Stimulated activated CD8-positive, alpha-beta memory T cell treated with anti-CD3 and anti-CD28 coated beads, Interleukin-7, amount 100 ng/mL, for 24 hours (primary cell): ENCODE data around the gene ALK.
"Not testable (repeated sequence)": the region's sequence is repeated elsewhere in the genome, so short reads cannot be mapped to it uniquely, and the experiment has no call there.

Source experiments
- DNase-seq: peaks from one replicate; pipeline ENCODE4 v3.0.0-alpha.2; 2020; ENCODE audit warnings: low read depth

Gene ALK

DNA sequence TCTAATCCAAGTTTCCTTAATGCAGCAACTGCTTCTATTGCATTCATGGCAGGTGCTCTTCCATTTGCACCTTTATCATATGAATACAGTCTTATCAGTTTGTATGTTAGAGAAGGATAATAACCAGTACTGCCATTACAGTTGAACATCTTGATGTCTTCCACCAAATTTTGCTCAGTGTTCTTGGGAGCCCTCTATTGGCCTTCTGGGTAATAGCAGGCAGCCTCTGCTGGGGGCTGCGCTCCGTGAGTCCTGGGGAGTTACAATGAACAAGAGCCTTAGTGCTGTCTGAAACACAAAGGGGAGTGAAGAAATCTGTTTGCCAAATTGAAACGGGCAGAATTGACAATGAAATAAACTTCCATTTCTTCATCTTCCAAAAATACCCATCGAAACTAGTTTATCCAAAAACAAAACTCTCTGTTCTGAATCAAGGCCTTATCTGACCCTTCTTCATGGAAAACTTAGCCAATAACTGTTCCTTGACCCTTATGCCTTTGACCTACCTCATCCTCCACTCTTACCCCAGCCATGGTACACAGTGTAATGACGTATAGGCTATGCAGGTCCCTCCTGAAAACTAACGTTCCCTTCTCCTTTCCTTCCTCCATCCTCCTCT is 79.9 kb downstream of the ALK start:
- no peak for DNase-seq

DNA sequence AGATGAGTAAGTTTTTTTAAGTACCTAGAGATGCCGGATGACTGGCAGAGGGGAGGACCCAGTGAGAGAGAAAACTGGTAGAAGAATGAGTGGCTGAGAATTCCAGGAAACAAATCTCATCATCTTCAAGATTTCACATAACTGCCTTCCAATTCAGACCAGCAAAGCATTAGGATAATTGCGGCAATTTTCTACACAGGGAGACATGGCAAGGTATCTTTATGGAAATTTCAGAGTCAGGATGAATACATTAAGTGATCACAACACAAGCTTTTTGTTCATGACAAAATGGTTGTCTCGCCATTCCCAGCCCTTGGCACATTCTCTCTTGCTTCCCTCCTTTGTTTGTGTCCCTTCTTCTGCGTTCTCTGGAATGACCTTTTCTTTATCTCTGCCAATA is 82.1 kb downstream of the ALK start:
- no peak for DNase-seq

DNA sequence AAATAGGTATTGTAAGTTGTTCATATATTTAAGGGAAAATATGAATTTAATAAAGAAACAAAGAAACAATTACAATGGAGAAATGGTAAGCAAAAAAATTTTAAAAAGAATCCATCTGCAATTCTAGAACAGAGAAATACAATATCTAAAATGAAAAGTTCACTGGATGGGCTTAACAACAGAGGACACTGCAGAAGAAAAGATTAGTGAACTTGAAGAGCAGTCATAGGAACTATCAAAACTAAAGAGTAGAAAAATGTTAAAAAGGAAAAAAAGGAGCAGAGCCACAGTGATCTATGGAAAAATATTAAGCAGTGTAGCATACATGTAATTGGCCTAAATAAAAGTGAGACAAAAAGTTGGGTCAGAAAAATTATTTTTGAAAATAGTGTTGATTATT is 83.5 kb downstream of the ALK start:
- DNase-seq: no peak

DNA sequence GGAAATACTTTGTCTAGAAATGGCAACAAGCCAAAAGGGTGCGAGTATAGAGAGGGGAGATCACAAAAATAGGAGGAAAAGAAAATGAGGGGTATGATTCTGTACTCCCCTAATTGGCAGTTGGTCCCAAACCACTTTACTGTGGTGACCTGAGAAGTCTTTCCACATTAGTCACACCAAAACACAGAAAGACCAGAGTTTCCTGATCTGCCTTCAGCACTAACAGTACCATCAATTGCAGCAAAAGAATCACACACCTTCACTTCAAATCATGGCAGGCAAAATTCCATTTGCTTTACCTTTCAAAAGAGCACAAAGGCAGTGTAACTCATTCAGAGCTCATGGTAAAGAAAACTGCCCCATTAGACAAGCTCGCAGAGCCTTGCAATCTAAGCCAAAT is 86.8 kb downstream of the ALK start:
- DNase-seq: no peak

DNA sequence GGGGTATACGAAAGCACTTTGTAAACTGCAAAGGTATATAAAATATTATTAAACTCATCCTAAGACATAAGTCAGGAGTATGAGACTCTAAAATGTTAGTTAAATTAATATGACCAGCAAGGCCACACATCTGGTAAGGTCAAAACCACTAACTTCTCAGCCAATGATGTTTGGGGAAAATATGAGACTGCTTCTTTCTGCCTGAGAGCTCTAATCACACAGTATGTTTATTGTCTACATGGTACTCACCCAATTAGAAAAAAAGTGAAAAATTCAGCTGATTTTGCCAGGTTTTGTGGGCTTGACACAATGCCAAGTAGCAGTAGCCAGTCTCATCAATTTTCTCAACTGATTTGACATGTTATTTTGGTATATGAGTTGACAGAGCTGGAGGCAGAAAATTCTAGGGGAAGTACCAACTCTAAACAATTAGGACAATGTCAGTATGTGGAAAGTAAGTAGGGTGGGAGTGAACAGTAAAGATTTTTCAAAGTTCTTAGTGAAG is 87.3 kb downstream of the ALK start:
- DNase-seq: no peak

DNA sequence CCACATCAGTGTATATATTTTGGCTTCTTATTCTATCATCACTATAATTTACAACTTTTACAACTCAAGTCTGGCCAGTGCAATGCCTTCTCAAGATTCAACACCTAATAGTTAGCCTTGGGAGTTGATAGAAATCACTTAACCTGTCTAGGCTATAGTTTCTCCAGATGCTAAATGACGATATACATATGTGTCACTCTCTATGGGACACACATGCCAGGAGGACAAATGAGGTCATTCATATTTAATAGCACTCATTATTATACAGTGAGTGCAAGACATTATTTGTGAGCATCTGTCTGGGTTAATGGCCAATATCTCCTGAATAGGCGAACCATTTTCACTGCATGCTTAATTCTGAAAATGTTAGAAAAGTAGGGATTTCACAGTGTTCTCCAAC is 89.8 kb downstream of the ALK start:
- DNase-seq: no peak

DNA sequence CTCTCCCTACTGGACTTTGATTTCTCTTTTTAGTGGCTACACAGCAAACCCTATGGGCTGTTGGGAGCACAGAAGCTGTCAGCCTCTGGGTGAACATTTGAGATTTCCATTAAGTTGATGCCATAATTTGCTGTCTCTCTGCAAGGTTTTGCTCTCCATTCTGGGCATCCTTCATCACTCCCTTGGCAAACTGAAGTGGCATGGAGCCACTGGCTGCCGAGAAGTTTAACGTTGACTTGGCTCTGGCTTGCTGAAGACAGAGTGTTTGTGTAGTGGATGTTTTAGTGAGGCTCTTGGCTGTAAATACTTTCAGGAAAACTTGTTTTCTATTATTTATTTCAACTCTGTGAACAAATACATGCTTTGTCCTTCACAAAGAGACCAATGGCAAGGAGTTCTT is 91.5 kb downstream of the ALK start:
- no peak for DNase-seq

DNA sequence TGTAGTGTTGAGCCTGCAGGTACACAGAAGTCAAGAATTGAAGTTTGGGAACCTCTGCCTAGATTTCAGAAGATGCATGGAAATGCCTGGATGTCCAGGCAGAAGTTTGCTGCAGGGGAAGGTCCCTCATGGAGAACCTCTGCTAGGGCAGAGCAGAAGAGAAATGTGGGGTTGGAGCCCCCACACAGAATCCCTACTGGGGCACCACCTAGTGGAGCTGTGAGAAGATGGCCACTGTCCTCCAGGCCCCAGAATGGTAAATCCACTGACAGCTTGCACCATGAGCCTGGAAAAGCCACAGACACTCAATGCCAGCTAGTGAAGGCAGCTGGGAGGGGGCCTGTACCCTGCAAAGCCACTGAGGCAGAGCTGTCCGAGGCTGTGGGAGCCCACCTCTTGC is 97.2 kb downstream of the ALK start:
- not testable (repeated sequence) for DNase-seq

DNA sequence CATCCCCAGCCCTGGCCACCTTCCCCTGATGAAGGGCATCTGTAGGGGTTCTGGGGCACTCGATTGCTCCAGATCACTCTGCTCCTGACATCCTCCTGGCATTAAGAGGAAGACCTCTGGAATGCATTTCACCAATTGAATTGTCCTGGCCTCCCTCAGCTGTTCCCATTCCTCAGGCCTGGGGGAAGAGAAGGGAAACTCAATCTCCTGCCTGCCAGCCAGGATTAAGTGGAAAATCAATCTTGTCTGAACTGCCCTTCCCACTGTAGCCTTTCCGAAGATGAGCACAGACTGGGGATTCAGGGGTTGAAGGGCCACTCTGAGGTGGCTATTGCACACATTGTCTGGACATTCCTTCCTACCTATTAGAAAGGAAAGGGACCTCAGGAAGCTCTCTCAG is 99.8 kb downstream of the ALK start:
- no peak for DNase-seq

DNA sequence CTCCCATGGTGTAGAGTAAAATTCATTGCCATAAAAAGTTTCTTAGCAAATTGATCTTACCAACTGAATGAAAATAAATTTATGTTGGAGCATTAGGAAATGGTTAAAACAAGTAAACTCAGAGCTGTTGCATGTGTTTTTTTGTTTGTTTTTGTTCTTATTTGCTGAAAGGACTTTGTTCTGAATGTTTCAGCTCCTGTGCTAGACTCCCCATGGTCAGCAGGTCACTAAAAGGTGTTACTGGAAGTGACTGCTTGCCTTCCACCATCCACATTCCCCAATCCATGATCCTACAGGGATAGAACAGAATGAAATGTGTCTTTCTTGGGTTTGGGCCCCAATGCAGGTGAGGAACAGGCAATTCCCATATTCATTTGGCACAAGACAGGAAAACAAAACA is 101.8 kb downstream of the ALK start:
- DNase-seq: no peak

DNA sequence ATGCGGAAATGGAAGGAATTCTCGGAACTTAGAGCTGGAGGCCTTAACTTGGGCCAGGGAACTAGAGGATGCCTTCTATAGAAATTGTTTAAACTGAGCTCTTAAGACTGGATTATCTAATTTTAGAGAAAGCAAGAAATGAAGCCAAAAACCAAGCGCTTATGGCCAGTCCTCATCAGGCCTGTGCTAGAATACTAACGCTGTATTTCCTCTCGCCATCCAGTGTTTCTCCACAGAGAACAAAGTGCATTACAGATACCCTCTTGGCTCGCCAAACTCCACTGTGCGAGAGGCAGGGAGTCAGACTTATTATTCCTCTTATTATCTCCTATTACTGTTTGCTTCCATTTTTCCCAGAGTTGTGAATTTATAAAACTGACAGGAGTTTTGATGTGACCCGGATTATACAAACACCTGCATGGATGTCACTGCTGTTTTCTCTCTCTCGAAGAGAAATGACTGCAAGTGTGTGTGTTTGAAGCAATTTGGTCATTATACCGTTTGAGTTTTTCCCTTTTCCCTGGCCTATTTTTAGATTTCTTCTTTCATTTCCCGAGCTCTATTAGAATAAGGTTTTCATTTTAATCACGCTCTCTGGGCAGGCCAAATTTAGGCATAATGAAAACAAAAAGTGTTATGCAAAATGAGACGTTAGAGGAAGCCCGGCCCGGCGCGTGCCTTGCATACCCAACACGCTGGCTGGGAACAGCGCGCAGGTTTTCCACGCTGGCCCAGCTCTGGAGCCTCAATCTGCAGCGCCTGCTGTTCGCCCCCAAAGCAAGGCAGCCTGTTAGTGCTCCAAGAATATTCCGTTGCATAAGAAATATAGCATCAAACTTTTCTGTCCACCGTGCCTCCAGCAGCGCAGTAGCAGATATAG is 103.3 kb downstream of the ALK start:
- DNase-seq: no peak

DNA sequence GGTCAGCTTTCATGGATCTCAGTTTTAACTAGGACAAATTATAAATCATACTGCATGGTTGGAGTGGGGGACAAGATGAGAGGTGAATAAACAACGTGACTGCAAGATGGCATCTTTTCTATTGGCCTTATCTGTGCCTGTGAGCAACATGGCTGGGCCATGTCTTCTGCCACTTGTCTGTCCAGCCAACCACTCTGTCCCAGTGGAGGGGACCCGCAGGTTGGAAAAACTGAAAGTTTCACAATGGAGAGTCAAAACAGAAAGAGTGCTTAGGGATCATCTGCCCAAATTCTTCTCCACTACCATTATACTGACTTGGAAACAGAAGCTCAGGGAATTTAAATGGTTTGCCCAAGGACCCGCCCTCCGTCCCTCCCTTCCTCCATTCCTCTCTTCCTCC is 104.1 kb downstream of the ALK start:
- DNase-seq: no peak

DNA sequence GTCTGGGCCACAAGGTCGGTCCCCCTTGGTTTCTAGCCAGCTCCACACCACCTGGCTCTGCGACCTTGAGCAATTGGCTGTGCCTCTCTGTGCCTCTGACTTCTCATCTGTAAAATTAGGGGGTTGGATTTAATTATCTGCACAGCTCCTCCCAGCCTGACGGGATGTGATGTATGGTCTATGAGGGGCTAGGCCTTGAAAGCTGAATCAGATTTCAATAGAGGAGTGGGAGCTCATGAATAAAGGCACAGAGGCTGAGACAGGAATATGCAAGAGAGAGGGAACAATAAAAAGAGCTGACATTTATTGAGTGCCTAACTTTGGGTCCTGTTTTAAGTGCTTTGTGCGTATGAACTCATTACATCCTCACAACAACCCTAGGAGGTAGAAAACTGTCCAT is 104.7 kb downstream of the ALK start:
- no peak for DNase-seq

DNA sequence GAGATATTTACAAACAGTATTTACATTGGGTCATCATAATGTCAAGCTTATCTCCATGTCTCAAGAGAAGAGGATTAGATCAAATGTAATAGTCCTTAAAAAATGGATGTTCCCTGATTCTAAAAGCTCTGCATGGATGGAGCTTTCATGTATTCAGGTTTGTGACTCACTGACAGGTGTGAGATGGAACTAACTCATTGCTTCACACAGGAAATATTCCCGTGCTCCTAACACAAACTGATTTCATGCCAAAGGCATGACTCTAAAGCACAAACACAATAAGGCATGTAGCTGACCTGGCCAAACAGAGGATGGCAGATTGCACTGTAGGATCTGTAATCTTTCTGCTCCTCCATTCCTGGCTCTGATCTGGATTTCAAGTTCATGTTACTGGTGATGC is 110.0 kb downstream of the ALK start:
- DNase-seq: no peak

DNA sequence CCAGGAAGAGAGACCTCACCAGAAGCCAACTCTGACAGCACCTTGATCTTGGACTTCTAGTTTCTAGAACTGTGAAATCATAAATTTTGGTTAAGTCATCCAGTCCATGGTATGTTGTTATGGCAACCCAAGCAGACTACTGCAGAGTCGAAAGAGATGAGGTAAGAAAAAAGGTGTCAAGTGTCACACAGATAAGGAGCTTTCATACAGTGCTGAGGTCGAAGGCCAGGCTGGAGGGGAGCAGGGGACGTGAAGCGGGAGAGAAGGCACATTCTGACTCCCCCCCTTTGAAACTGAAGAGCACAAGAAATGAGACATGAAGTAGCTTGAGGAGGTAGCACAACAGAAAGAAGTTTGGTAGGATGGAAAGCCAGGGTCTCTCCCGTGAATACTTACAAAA is 110.4 kb downstream of the ALK start:
- no peak for DNase-seq

DNA sequence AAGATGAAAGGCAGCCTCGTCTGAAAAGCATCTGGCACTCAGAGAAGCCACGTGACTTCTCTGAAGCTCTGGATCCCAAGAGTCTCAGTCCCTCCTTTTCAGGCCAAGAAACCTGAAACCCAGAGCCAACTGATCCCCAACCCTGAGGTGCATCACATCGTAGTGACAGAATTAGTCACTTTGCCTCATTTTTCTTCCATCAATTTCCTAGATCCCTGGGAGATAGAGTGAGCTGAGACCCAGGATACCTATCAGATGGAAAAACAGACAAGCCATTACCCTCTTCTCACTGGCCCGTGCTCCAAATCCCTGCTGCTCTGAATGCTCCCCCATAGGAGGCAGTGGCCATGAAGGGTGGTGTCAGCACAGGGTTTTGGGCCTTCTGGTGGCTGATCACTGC is 113.1 kb downstream of the ALK start:
- DNase-seq: no peak

DNA sequence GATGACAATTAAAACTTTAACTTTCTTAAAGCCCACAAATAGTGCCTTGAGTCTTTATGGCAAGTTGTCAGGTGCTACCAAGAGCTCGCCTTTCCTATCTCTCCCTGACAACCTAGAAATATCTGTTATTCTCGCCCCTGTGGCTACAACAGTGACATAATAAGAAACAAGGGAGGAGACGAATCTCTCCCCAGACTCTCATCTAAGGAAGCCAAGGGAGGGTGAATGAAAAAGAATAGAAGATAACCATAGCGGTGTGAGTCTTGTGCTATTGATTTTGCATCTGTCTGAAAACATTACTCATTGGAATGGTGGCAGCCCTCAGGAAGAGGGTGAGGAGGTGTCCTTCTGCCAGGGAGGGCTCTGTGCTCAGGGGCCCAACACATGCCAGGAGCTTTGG is 114.3 kb downstream of the ALK start:
- no peak for DNase-seq

DNA sequence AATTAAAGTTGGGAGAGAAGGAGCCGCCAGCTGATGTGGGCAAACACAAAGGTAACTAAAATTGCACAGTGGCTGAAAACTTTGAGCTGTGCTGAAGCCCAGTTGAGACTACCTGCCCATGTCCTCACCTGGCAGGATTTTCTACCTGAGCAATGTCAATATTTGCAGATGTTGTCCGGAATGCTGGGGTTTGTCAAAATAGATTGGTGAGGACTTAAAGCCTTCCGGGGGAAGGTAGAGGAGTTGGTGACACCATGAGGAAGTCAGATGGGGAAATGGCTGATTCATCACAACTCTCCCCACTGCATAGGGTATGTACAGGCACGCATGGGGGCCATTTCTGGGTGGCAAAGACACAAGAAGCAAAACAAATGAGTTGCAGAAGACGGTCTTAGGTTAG is 114.9 kb downstream of the ALK start:
- no peak for DNase-seq

DNA sequence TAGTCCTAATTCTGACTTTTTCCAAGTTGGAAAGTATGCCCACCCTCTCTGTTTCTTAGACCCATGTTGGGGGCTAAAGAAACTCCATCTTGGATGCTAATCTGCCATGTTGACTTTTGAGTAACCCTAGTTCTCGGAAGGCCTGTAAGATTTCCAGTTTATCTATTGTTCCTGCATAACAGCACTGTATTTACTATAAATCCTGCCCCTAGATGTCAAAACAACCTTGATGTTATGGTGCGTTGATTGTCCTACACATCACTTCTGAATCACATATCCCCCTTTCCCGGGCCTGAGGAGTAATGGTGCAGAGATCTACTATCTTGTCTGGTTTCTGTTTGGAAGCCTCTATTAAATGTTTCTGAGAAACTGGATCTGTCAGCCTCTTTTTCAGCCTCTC is 116.7 kb downstream of the ALK start:
- no peak for DNase-seq

DNA sequence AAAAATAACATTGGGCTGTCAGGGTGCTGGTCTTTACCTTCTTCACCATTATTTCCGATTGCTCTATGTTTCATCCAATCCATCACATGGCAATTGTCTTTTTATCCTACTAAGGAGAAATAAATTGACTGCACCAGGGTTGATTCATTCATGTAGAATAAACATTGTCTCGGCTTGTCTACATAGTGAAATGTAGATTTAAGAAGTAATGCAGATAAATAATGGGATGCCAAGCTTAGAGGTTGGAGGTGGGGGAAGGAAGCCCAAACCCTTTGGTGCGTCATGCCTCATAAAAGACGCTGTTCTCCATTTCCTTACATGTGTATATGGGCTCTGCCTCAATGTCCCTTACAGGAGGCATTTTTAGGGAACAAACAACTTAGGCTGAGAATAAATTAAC is 117.8 kb downstream of the ALK start:
- DNase-seq: no peak

DNA sequence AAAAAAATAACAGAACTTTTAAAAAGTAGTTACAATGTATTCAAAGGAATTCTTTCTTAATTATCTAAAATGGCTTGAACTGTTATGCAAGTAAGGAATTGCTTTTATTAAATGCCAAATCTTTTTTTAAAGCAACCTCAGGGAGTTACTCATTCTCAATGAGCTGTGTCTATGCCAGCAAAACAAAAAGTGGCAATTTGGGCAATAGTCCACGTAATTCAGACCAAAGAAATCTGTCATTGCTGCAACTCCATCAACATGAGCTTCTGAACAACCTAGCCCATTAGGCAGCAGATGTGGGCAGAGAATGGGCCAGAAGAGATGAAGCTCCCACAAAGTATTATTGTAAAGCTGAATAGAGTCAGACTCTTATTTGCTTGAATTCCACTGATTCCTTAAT is 118.4 kb downstream of the ALK start:
- no peak for DNase-seq

DNA sequence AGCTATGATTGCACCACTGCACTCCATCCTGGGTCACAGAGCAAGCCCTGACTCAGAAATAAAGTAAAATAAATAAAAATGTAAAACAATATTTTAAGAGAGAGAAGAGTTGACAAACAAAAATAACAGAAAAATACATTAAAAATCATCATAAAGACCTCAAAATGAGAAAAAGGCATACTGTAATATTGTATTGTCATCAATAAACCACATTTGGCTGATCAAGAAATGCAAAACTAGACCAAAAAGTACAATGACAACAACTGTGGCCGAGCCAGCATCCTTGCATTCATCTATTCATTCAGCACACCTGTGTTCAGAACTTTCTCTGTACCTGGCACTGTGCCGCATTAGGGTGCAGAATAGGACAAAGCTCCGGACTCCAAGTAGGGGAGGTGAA is 121.8 kb downstream of the ALK start:
- no peak for DNase-seq

DNA sequence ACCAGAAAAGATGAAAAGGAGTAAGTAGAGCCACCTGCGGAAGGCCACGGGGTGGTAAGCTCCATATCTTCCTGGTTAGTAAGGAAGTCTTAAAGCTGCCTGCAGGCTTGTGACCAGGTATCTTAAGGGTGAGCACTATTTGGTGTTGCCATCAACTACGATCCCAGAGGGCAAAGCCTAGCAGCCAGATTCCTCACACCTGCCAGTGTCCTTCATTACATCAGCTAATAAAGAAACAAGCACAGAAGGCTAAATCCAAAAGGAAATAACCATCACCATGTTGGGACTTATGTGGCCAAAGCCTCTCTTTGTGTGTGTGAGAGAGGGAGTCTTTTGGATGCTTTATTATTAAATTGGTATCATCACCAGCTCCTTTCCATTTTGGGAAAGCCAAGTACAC is 123.5 kb downstream of the ALK start:
- DNase-seq: no peak

DNA sequence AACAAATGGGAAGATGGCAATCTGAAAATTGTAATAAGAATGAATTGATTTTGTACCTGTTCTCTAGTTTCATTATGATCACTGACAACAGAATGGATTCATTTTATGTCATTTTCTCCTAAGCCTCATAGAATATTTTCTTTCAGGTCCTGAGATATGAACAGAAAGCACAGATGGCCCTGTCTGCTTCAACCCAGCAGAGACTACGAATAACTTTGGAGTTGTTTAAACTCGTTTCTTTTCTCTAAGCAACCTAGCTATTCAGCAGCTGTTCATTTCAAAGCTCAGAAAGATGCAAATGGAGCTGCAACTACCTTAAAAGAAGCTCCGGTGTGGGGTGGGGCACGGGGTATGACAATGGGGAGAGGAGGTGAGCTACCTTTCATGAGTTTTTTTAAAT is 124.9 kb downstream of the ALK start:
- no peak for DNase-seq
